ENCODE measurements around the gene TUG1.

Gene TUG1

GRCh38 chr22:30968924-30969531 is at the start of gene TUG1:
Gene TUG1, plus strand, starts transcription at chr22:30969265.
- DNase-seq, result peak; percentile 94

- DNase-seq, result no peak
Measured at GRCh38 chr22:30919973-30920372, 49.1 kb upstream of the TUG1 start.

- peak; percentile 88 for DNase-seq
Measured at GRCh38 chr22:30920407-30920806, 48.7 kb upstream of the TUG1 start.

GRCh38 chr22:30921108-30921507 is 48.0 kb upstream of the TUG1 start:
- no peak for DNase-seq

GRCh38 chr22:30922151-30922611 is 46.9 kb upstream of the TUG1 start:
- peak; percentile 79 for DNase-seq

- DNase-seq, result no peak
Measured at GRCh38 chr22:30923168-30923900, 45.7 kb upstream of the TUG1 start.

- DNase-seq, result no peak
Measured at GRCh38 chr22:30925667-30926066, 43.4 kb upstream of the TUG1 start.

- DNase-seq, result no peak
Measured at GRCh38 chr22:30926706-30927105, 42.4 kb upstream of the TUG1 start.

GRCh38 chr22:30927806-30928205 is 41.3 kb upstream of the TUG1 start:
- DNase-seq, result no peak

GRCh38 chr22:30928401-30928800 is 40.7 kb upstream of the TUG1 start:
- DNase-seq, result no peak

- no peak for DNase-seq
Measured at GRCh38 chr22:30930228-30930627, 38.8 kb upstream of the TUG1 start.

GRCh38 chr22:30931541-30932300 is 37.3 kb upstream of the TUG1 start:
- no peak for DNase-seq

GRCh38 chr22:30932661-30933060 is 36.4 kb upstream of the TUG1 start:
- no peak for DNase-seq

- no peak for DNase-seq
Measured at GRCh38 chr22:30933457-30933856, 35.6 kb upstream of the TUG1 start.

- no peak for DNase-seq
Measured at GRCh38 chr22:30934053-30934452, 35.0 kb upstream of the TUG1 start.

- peak; percentile 39 for DNase-seq
Measured at GRCh38 chr22:30940685-30941362, 28.2 kb upstream of the TUG1 start.

GRCh38 chr22:30941363-30941740 is 27.7 kb upstream of the TUG1 start:
- DNase-seq, result no peak

GRCh38 chr22:30943368-30943767 is 25.7 kb upstream of the TUG1 start:
- peak; percentile 19 for DNase-seq

- DNase-seq, result no peak
Measured at GRCh38 chr22:30944986-30945385, 24.1 kb upstream of the TUG1 start.

- DNase-seq, result no peak
Measured at GRCh38 chr22:30945653-30946052, 23.4 kb upstream of the TUG1 start.

GRCh38 chr22:30946354-30946753 is 22.7 kb upstream of the TUG1 start:
- DNase-seq, result no peak

GRCh38 chr22:30947173-30947815 is 21.8 kb upstream of the TUG1 start:
- no peak for DNase-seq

Data from stimulated activated CD4-positive, alpha-beta T cell treated with anti-CD3 and anti-CD28 coated beads, Interleukin-12 subunit alpha, Interleukin-12 subunit beta, amount 100 ng/mL, for 4 hours (primary cell).